GM21390 (cell line): ENCODE results near the gene MDFIC.

Experiments
- ATAC-seq: cut with Tn5 transposase; IDR thresholded peaks from one replicate; pipeline ENCODE4 v1.9.1; 2021; ENCODE audit not compliant: unreplicated experiment

The MDFIC gene

DNA sequence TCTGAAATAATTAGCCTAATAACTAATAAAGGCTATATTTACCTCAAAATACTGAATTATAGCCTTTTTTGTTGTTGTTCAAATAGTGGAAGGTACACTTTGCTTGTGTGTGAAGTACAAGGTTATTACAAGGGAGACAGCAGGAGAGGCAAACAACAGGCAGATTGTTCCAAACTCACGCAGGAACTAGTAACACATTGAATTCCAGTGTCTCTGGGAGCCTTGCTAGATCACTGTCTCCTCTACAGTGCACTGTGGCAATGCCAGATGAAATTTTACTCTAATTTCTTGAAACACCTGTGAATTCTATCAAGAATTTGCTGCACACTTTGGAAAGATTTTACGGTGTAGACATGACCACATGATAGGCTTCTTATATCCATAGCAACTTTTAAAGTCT is 112.6 kb downstream of the MDFIC start:
- ATAC-seq: no peak

- ATAC-seq: peak; percentile 64
These were observed 115.4 kb downstream of the MDFIC start for GRCh38 chr7:115037128-115037802.

GRCh38 chr7:115038158-115038557 is 116.3 kb downstream of the MDFIC start:
- no peak for ATAC-seq

DNA sequence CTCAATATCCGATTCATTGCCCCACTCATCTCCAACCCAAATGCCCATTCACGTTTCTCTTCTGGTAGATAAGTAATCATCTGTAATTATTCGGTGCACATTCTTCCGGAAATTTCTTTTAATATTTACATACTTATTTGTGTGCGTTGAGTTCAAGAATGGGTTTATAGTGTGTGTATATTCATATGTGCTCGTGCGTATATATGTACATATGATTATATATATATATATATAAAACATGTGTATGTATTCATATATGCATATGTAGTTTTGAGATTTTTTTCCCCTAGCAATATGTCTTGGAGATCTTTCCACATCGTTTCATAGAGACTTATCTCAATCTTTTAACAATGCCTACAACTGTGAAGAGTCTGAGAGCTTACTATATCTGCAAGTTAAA is 118.2 kb downstream of the MDFIC start:
- no peak for ATAC-seq

GRCh38 chr7:115040495-115040894 is 118.6 kb downstream of the MDFIC start:
- ATAC-seq: no peak

DNA sequence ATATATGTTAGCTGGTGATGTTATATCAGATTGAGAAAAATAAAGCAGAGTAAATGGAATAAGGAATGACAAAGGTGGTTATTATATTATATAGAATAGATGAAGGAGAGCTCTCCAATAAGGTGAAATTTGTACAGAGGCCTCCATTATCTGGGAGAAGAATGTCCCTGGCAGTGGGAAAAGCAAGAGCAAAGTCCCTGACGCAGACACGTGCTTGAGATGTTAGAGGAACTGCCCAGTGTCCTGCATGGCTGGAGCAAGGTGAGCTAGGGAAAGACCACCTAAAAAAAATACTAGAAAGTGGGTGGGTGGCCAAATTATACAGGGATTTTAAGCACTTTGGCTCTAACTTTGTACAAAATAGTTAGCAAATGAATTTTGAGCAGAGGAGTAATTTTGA is 120.7 kb downstream of the MDFIC start:
- ATAC-seq: no peak

- ATAC-seq: no peak
These were observed 121.7 kb downstream of the MDFIC start for GRCh38 chr7:115043605-115044004.

GRCh38 chr7:115044224-115044623 is 122.3 kb downstream of the MDFIC start:
- no peak for ATAC-seq

DNA sequence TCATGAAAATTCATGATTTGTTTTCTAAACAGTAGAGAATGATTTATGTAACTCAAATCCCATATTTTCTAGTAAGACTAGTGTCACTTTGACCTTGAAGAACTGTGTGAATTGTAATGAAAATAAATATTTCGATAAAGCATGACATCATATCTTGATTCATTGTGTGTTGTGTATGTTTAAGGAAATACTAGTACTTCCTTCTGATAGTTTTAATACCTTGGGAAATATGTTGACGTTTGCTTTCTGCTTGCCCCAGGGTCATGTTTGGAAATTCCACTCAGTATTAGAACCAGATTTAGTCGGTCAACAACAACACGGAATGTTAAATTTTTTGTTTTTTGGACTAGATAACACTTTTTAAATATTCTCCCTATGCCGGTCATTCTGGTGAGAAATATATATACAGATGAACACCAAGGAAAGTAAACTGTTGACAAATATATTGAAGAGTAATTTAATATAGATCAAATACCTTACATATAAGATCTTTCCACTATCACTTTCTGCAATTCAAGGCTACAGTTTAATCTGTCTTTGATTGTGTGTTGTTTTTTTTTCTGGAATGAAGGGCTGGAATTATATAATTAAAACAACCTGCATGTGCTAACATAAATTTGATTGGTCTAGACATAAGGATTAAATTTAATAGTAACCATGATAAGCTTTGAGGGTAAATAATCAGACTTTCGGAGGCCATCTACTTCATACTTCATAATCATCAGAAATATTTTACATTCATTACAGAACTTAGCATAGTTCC is 126.2 kb downstream of the MDFIC start:
- no peak for ATAC-seq

- ATAC-seq: no peak
These were observed 130.8 kb downstream of the MDFIC start for GRCh38 chr7:115052706-115053105.

DNA sequence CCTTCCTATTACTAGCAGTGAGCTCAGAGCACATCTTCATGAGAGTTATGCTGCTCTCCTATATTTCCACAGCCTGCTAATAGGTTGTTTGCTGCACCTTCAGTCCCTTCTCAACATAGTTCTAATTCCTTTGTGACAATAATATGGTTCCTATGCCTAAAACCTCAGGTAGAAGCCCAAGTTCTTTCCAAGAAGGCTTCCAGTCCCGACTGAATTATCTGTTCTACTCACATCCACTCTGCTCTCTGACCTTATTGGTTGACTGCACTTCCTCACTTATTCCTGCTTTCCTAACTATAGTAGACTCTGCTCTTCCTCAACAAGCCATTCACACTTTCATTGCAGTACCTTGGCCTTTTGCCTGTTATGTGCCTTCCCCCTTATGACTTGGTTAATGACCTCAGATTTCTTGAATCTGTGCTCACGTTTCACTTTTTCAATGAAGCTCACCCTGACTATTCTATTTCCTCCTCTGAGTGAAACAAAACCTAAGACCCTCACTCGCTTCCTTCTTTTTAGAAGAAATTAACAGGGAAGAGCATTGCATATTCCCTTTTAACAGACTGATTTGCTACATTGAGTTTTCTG is 132.7 kb downstream of the MDFIC start:
- ATAC-seq: no peak

GRCh38 chr7:115056019-115056418 is 134.1 kb downstream of the MDFIC start:
- ATAC-seq: no peak

DNA sequence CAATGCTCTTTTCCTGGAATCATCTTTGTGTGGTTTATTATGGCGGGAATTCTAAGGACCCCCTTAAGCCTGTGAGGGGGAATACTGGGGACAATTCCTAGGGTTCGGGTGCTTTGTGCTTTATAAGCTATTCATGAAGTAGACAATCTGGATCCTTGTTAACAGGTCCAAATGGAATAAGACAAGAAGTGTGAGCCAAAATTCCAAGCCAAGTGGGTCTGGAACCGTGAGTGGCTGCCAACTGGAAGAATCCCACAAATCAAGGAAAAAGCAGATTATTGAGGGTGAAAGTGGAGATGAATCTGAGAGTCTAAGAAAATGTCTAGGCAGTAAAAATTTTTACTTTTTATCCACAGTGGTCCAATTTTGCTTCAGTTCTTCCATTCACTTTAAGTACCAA is 136.8 kb downstream of the MDFIC start:
- no peak for ATAC-seq

DNA sequence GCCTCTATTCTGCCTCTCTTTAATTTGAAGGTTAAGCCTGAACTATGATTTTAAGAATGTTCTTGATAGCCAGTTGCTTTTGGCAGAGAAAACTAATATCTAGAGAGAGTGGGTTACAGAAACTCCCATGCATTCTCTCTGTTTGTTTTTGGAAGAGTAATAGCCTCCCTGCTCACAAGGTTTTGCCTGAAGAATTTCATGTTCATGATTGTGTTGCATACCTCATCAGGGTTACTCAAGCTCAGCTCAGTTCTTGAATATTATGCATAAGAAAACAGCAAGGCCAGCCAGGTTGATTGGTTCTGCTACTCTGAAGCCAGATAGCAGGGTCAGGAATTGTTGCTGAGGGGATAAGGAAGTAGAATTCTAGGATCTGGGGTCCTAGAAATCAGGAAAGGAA is 137.4 kb downstream of the MDFIC start:
- ATAC-seq: no peak

- peak; percentile 80 for ATAC-seq
These were observed 138.4 kb downstream of the MDFIC start for GRCh38 chr7:115060095-115060870.

GRCh38 chr7:115066050-115066449 is 144.2 kb downstream of the MDFIC start:
- ATAC-seq: peak; percentile 59

DNA sequence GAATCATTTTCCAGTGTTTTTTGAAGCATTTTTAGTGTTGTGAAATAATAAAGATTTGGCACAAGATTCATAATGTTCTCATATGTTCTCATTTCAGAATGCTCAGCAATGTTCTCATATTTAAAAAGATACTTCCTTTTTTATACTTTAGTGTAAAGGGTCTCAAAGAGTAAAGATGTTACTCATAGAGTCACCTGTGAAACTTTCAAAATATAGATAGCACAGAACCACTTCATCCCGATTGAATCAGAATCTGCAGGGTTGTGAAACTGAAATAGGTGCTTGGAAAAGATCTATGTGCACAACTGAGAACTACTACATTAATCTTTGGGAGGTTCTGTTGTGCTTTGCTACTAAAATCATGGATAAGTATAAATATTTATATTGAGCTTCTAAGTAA is 144.7 kb downstream of the MDFIC start:
- peak; percentile 84 for ATAC-seq

GRCh38 chr7:115068220-115068619 is 146.3 kb downstream of the MDFIC start:
- ATAC-seq: no peak
